Liver (tissue), 9 donors: ENCODE data around the gene VAPB. TPM values are rescaled to one million over a fixed set of nuclear protein-coding genes. Genes with fewer than 3 reads are reported as not detected.

ENCODE experiments used
- DNase-seq: peaks from one replicate; pipeline ENCODE4 v3.0.0-alpha.2; 2017; ENCODE audit warnings: low spot score
- H3K27ac ChIP-seq, 2 donors: one replicate each; pipeline ENCODE4 v1.7.0; 2013; ENCODE audit warnings: inconsistent platforms in 2 of 2, low read length in 2 of 2, control low read depth in 1 of 2, low read depth in 1 of 2, mild to moderate bottlenecking in 1 of 2
- H3K27me3 ChIP-seq, 4 donors: one replicate each; pipeline versions ENCODE4 v1.6.1 to v1.7.0; 2013; ENCODE audit warnings: low read length in 3 of 4, inconsistent platforms in 1 of 4, mild to moderate bottlenecking in 1 of 4, moderate library complexity in 1 of 4; ENCODE audit not compliant: control insufficient read depth in 4 of 4, insufficient read depth in 4 of 4
- H3K36me3 ChIP-seq, 4 donors: one replicate each; pipeline versions ENCODE4 v1.6.1 to v1.7.0; 2013; ENCODE audit warnings: low read length in 3 of 4, mild to moderate bottlenecking in 3 of 4, low read depth in 1 of 4, moderate library complexity in 1 of 4; ENCODE audit not compliant: control insufficient read depth in 4 of 4, insufficient read depth in 3 of 4
- H3K4me1 ChIP-seq, 4 donors: one replicate each; pipeline versions ENCODE4 v1.6.1 to v1.7.0; 2013; ENCODE audit warnings: low read length in 3 of 4, mild to moderate bottlenecking in 3 of 4, moderate library complexity in 1 of 4; ENCODE audit not compliant: control insufficient read depth in 4 of 4, insufficient read depth in 4 of 4
- H3K4me3 ChIP-seq, 3 donors: one replicate each; pipeline versions ENCODE4 v1.6.1 to v1.7.0; 2013; ENCODE audit warnings: low read length in 3 of 3, control low read depth in 1 of 3, low read depth in 1 of 3, mild to moderate bottlenecking in 1 of 3
- H3K9ac ChIP-seq, 2 donors: one replicate each; pipeline ENCODE4 v1.7.0; 2013; ENCODE audit warnings: low read length in 2 of 2, mild to moderate bottlenecking in 2 of 2, moderate library complexity in 2 of 2, control low read depth in 1 of 2, low read depth in 1 of 2
- H3K9me3 ChIP-seq, 4 donors: one replicate each; pipeline versions ENCODE4 v1.6.1 to v1.7.0; 2013; ENCODE audit warnings: low read length in 3 of 4; ENCODE audit not compliant: control insufficient read depth in 4 of 4
- ATF3 ChIP-seq: IDR thresholded peaks from 2 replicates; pipeline ENCODE4 v1.6.1; 2016; ENCODE audit warnings: antibody characterized with exemption
- CTCF ChIP-seq: fragments of 150-350 bp; IDR thresholded peaks from 2 replicates; pipeline ENCODE4 v1.5.1; 2017; ENCODE audit warnings: improper control_type of control experiment, low read depth, low read length; ENCODE audit not compliant: missing input control
- EGR1 ChIP-seq, 2 donors: IDR thresholded peaks; 2 replicates each; pipeline ENCODE4 v1.6.1; 2016 to 2018; ENCODE audit warnings: antibody characterized with exemption in 2 of 2, low read depth in 2 of 2
- FOXA1 ChIP-seq: IDR thresholded peaks from 2 replicates; pipeline ENCODE4 v1.6.1; 2016; ENCODE audit warnings: antibody characterized with exemption
- FOXA2 ChIP-seq: IDR thresholded peaks from 2 replicates; pipeline ENCODE4 v1.6.1; 2016; ENCODE audit warnings: antibody characterized with exemption
- GABPA ChIP-seq, 2 donors: IDR thresholded peaks in 1 of 2; conservative IDR thresholded peaks in 1 of 2; 2 replicates each; pipeline ENCODE4 v1.6.1; 2016; ENCODE audit warnings: antibody characterized with exemption in 2 of 2, mild to moderate bottlenecking in 1 of 2, moderate library complexity in 1 of 2
- HNF4A ChIP-seq, 2 donors: conservative IDR thresholded peaks; 2 replicates each; pipeline ENCODE4 v1.6.1; 2016; ENCODE audit warnings: antibody characterized with exemption in 2 of 2, mild to moderate bottlenecking in 2 of 2
- HNF4G ChIP-seq: IDR thresholded peaks from 2 replicates; pipeline ENCODE4 v1.6.1; 2016; ENCODE audit warnings: antibody characterized with exemption
- JUND ChIP-seq, 2 donors: IDR thresholded peaks; 2 replicates each; pipeline ENCODE4 v1.6.1; 2016; ENCODE audit warnings: antibody characterized with exemption in 2 of 2
- MAX ChIP-seq: IDR thresholded peaks from 2 replicates; pipeline ENCODE4 v1.6.1; 2016; ENCODE audit warnings: antibody characterized with exemption
- NR2F2 ChIP-seq: IDR thresholded peaks from 2 replicates; pipeline ENCODE4 v1.6.1; 2016; ENCODE audit warnings: antibody characterized with exemption
- RAD21 ChIP-seq, 2 donors: IDR thresholded peaks; 2 replicates each; pipeline ENCODE4 v1.6.1; 2016; ENCODE audit warnings: antibody characterized with exemption in 2 of 2, mild to moderate bottlenecking in 2 of 2
- REST ChIP-seq: IDR thresholded peaks from 2 replicates; pipeline ENCODE4 v1.6.1; 2016; ENCODE audit warnings: antibody characterized with exemption, mild to moderate bottlenecking
- RXRA ChIP-seq, 2 donors: IDR thresholded peaks; 2 replicates each; pipeline ENCODE4 v1.6.1; 2017 to 2018; ENCODE audit warnings: antibody characterized with exemption in 2 of 2, mild to moderate bottlenecking in 1 of 2
- SP1 ChIP-seq: IDR thresholded peaks from 2 replicates; pipeline ENCODE4 v1.6.1; 2018; ENCODE audit warnings: antibody characterized with exemption, mild to moderate bottlenecking
- TAF1 ChIP-seq: conservative IDR thresholded peaks from 2 replicates; pipeline ENCODE4 v1.6.1; 2016; ENCODE audit warnings: antibody characterized with exemption, mild to moderate bottlenecking
- YY1 ChIP-seq: IDR thresholded peaks from 2 replicates; pipeline ENCODE4 v1.6.1; 2016; ENCODE audit warnings: antibody characterized with exemption, mild to moderate bottlenecking
- ZBTB33 ChIP-seq: IDR thresholded peaks from 2 replicates; pipeline ENCODE4 v1.6.1; 2016; ENCODE audit warnings: antibody characterized with exemption
- WGBS: extraction: QIAGEN DNeasy Blood & Tissue Kit; methylation state at CpG from one replicate; pipeline ENCODE4 v1.1.7; 2013; 5-methylcytosine and 5-hydroxymethylcytosine counted together
- polyA plus RNA-seq, 2 donors: library from polyadenylated mRNA; stranded (reverse) in 1 of 2; unstranded in 1 of 2; fragments of 200-250 nt in 1 of 2; fragments of >200 nt in 1 of 2; fragmentation: Nextera tagmentation in 1 of 2; extraction: Ambion mirVana in 1 of 2; gene quantifications; one replicate each; pipeline versions ENCODE4 v1.2.1 to v1.2.3, GENCODE V29; 2013 to 2015
- total RNA-seq, 2 donors: library from RNA; depleted of rRNA; stranded (reverse); fragments of >200 nt; gene quantifications; one replicate each; pipeline ENCODE4 v1.2.3, GENCODE V29; 2014
- donor health status: healthy.
- donor health status: healthy.
- donor health status: healthy.
- donor health status: healthy.
- donor health status: healthy.

VAPB gene
- total and polyA plus RNA-seq, 4 donors, result 12.2 to 21.7 (median 18.5) TPM

- H3K27me3 ChIP-seq, result no peaks in the 10 kb centered on the region
- no peak overlapping the region for H3K4me3 ChIP-seq
- 73% methylated on average over 10 of the region's 10 CpGs for WGBS
- peaks cover 0 to 6% (median 1%) of the 10 kb centered on the region in 4 donors for H3K4me1 ChIP-seq
- no peak overlapping the region for H3K9ac ChIP-seq
- H3K9me3 ChIP-seq, result no peaks in the 10 kb centered on the region
- H3K27ac ChIP-seq, result no peak overlapping the region
- TF ChIP-seq GABPA (IDR thresholded peaks at IDR 0.05 in 1 of 2, conservative IDR thresholded peaks at IDR 0.05 in 1 of 2) (no peak), CTCF (no peak), FOXA2 (no peak), SP1 (no peak), TAF1 (no peak), HNF4A (conservative IDR thresholded peaks at IDR 0.05) (no peak)
- DNase-seq, result no peak
- H3K36me3 ChIP-seq, result no peaks in the 10 kb centered on the region
Measured at GRCh38 chr20:58375759-58376352, 13.2 kb upstream of the VAPB start.

GRCh38 chr20:58377017-58377416, 12.0 kb upstream of the VAPB start:
- H3K36me3 ChIP-seq, result no peaks in the 10 kb centered on the region
- peaks cover 0 to 3% (median 0%) of the 10 kb centered on the region in 4 donors for H3K9me3 ChIP-seq
- no peak for DNase-seq
- H3K27me3 ChIP-seq, result no peaks in the 10 kb centered on the region
- peaks cover 0 to 6% (median 1%) of the 10 kb centered on the region in 4 donors for H3K4me1 ChIP-seq
- 81% methylated on average over 1 of the region's 1 CpG for WGBS
- no peak overlapping the region for H3K9ac ChIP-seq
- TF ChIP-seq JUND (IDR thresholded peaks at IDR 0.05) (no peak), RAD21 (IDR thresholded peaks at IDR 0.05) (no peak), HNF4A (conservative IDR thresholded peaks at IDR 0.05) (no peak), HNF4G (no peak), YY1 (no peak), EGR1 (IDR thresholded peaks at IDR 0.05; ENCODE audit: low read depth in 2 of 2) (no peak), SP1 (no peak), TAF1 (no peak), CTCF (no peak), REST (no peak), NR2F2 (no peak), MAX (no peak), ATF3 (no peak), RXRA (IDR thresholded peaks at IDR 0.05) (no peak), ZBTB33 (no peak), GABPA (IDR thresholded peaks at IDR 0.05 in 1 of 2, conservative IDR thresholded peaks at IDR 0.05 in 1 of 2) (no peak), FOXA1 (no peak), FOXA2 (no peak)
- no peak overlapping the region for H3K27ac ChIP-seq
- no peak overlapping the region for H3K4me3 ChIP-seq
